DND-41 (cell line): ENCODE measurements around the gene ZFHX3.

ENCODE experiments used
- CTCF ChIP-seq: IDR thresholded peaks from 2 replicates; pipeline ENCODE4 v1.5.1; 2012; ENCODE audit warnings: borderline replicate concordance, low read length, moderate library complexity, mild to moderate bottlenecking; ENCODE audit not compliant: poor library complexity, severe bottlenecking; ENCODE audit errors: extremely low read depth
- EZH2 ChIP-seq: IDR thresholded peaks from 3 replicates; pipeline ENCODE4 v1.6.1; 2012; ENCODE audit warnings: borderline replicate concordance, low read depth, mild to moderate bottlenecking, moderate library complexity, low read length, inconsistent platforms; ENCODE audit not compliant: severe bottlenecking

- TF ChIP-seq EZH2, result no peak
- no peak for TF ChIP-seq CTCF
Observed at GRCh38 chr16:72924927-72925630, 122.8 kb downstream of the ZFHX3 start.
